HuH-7 (cell line): ENCODE measurements around the gene ZNF407.

Experiments
- DNase-seq: peaks from one replicate; pipeline ENCODE4 v3.0.0; 2011; ENCODE audit warnings: low spot score

ZNF407 gene

GRCh38 chr18:74789078-74789477 is 191.4 kb downstream of the ZNF407 start:
- no peak for DNase-seq

DNA sequence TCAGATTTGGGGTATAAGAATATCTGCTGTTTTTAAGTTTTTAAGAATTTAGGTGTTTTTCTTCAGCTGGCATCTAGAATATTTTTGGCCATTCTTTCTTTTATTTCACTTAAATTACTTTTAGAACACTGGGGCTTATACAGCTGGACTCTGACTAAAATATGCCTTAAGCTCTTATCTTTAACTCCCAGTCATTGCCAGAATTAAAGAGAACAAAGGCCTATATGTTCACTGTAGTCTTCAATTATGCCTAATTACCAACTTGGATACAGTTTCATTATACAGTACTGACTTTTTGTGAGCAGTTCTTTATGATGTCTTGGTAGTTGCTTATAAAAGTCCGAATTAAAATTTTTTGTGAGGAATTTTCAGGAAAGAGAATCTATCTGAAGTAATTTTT is 192.8 kb downstream of the ZNF407 start:
- DNase-seq: no peak

GRCh38 chr18:74791501-74792194 is 194.0 kb downstream of the ZNF407 start:
- no peak for DNase-seq

DNA sequence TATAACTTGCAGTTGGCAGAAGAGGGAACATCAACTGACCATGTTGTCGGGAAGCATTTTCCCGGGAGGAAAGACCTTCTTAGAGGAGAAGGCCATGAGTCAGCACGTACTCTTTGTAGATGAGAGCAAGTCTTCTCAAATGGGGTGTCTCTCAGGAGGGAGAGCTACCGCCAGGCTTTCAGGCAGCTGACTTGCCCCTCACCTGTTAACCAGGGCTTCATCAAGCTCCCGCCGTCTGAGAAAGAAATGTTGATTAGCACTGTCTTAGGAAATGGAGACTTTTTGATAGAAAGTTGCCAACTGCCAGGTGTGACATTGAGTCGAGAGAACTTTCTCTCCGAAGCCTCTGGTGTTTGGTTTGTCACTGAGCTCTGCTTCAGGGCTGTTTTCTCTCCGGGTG is 196.1 kb downstream of the ZNF407 start:
- no peak for DNase-seq

GRCh38 chr18:74795751-74796150 is 198.1 kb downstream of the ZNF407 start:
- DNase-seq: no peak

DNA sequence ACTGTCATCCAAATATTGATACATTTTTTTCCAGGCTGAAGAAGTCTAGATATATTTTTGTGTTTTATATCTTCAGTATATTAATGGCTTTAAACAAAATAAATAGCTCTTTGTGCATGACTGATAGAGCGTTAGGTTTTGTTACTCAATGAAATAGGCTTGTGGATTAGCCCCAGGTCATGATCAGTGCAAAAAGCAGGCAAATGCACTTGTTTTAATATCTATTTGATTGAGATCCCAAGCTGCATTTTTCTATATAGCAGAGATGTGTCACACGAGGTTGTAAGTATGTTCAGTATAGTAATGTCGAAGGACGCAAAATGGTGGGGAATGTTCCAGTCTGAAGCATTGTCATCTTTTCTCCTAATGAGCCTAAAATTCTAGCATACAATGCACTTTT is 198.5 kb downstream of the ZNF407 start:
- no peak for DNase-seq

DNA sequence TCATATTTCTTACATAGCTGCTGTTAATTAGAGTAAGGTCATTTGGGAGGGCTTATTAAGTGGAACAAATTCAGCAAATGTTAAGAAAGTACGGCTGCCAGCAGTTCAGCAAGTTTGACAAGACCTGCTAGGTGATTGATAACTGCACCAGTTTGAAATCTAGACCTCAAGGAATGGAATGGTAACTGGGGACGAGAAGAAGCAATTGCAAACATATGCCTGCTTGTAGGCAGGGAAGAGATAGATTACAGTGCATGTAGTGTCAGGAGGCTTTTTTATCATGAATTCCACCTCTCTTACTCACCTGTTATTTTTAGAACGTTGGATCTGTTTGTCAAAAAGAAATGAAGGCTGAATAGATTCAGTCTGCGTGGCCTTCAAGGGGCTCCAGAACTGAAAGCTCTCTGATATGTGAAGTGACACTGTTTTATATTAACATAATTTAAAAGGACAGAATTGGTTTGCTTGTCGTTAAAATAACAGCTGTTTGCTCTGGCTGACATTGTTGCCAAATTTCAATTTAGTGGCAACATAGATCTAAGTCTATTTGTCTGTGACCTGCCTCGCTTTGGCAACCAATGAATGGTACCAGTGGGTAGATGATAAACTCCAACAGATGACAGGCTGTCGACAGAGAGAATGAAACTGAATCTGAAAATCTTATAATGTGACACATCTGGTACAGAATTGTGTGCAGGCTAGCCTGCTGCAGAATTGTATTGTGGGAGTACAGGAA is 199.3 kb downstream of the ZNF407 start:
- no peak for DNase-seq

- DNase-seq: no peak
Observed at GRCh38 chr18:74797577-74798151, 200.0 kb downstream of the ZNF407 start.

- no peak for DNase-seq
Observed at GRCh38 chr18:74799542-74799941, 201.9 kb downstream of the ZNF407 start.

DNA sequence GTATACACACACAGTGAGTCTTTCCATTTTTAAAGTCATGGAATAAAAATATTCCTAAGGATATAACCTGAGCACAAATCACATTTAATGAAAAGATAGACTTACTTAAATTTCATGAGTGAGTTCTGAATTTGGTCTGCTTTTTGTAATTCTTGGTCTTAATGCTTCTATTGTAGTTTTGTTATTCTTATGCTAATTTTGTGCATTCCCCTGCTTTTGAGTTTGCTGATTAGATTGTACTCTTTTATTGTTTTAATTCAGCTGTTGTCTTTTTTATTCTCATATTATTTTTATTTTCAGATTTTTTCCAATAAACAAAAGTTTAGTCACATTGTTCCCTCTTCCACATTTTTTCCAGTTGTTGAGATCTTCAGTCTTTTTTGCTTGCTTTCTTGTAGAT is 202.4 kb downstream of the ZNF407 start:
- DNase-seq: no peak

DNA sequence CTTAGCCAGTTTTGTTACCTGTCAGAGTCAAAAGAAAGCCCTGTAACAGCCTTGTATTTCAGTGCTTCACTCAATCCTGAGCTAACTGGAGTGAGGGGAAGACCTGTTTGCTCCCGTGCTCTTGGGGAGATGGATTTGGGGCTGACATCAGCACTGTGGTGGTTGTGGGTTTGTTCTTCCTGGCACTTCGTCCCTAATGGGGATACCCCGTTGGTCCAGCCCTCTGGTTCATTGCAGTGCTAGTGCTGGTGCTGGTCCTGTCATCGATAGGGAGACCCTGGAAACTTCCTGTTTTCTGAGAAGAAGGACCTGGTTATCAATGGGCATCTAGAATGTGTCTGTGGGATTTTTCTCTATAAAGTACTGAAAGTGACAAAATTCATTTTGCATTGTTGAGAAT is 205.4 kb downstream of the ZNF407 start:
- DNase-seq: no peak

DNA sequence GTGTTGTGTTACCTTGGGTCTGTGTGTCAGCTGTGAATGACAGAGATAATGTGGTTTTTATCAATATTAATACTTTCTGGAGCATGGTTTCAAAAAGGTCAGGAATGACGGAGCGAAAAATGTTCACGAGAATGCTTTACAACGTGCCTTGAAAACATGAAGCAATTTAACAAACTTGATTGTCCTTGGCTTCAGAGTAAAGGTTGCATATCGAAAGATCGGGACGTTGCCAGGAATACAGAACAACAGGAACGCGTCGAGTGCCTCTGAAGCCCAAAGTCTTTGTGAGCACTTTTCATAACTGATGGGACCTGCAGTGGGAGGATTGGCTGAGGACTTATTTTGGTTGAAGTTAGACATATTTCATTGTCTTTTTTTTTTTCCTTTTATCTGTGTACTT is 206.1 kb downstream of the ZNF407 start:
- no peak for DNase-seq

- DNase-seq: no peak
Observed at GRCh38 chr18:74804677-74805076, 207.0 kb downstream of the ZNF407 start.

DNA sequence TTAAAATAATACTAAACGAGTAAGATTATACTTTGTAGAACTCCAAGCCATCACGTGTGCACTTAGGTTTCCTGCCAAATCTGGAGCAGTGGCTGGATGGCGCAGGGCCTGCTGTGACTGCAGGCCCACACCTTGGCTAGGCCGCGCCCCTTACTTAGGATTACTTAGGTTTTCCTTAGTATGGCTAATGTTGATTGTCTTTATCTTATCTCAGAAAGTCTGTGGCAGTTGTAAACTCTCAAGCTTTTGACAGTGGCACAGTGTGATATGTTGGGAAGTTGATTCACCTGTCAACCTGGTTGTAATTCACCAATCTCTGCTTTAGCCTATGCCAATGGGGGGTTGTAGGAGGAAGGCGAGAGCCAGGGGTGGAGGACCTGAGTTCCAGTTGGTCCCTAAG is 208.4 kb downstream of the ZNF407 start:
- DNase-seq: no peak

DNA sequence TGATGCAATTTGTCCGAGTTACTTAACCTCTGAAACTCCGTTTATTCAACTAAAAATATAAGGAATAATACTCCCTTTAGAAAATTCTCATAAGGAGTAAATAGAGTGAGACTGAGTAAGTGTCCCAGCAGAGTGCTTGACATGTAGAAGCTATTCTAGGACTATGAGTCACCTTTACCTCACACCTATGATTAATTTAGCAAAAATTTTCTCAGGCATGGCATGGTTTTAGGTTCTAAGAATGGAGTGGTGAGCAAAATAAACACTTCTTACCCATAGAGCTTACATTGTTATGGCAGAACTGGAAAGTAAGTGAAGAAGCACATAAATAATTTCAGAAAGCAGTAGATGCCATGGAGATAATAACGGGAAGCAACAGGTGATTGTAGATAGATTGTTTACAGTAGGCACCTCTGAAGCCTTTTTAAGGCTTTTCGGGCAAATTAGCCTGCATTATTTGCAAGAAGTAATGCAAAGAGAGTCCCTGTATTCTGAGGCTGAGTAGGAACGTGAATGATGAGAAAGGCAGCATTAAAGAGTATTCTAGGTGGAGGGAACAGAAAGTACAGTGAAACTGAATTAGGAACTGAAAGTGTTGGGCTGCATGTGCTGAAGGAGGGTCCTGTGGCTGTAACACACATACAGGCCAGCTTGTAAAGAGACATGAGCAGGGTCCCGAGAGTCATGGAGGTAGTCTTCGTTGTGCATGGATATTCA is 209.2 kb downstream of the ZNF407 start:
- no peak for DNase-seq

- no peak for DNase-seq
Observed at GRCh38 chr18:74817576-74817975, 219.9 kb downstream of the ZNF407 start.

DNA sequence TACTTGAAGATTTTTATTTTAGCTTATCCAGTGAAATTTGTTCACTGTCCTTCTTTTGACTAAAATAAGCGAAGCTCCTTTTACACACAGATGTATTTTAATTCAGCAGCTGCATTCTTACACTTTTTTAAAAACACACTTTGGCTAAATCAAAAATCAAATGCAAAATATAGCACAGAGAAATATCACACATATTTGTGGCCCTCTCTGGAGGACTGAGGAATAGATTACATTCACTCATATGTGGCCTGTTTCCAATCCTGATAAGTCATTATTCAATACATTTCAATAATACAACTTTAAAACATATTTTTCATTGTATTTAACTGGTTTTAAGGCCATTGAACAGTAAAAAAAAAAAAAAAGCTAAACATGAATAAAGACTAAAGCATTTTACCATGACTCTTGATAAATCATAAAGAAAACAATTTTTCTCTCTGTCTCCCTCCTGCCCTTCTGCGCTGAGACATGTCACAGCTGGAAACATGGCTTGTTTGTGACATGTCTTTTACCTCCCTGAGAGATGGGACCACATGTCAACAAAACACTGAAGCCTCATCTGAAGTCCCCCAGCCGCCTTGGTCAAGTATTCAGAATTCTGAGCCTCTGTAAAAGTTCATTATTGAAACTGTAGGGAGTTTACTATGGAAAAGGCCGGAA is 221.0 kb downstream of the ZNF407 start:
- DNase-seq: no peak

GRCh38 chr18:74819433-74820059 is 221.9 kb downstream of the ZNF407 start:
- peak; percentile 49 for DNase-seq

DNA sequence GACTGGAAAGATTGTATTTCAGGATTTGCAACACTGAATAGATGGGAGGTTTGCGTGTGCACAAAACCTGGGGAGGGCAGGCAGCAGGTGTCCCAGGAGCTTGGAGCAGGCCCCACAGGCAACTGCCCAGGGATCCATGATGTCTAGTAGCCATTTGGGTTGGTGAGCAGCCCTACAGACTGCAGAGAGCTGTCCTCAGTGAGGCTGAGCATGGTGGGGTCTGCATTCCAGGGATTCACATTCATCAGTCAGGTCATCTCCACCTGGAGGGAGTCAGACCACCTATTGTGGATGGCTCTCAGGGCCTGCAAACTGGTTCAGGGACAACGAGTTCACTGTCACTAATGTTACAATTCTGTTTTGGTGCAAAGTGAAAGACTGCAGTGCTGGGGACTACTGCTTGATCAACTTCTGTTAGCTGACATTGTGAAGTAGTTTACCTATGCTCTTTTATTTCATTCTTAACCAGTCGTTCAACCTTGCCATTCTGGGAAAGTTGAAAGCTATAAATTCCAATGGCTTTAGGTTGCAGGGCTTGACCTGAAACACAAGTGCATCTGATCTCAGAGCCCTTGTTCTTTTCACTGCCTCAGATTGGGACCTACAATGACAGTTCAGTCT is 222.6 kb downstream of the ZNF407 start:
- DNase-seq: no peak

DNA sequence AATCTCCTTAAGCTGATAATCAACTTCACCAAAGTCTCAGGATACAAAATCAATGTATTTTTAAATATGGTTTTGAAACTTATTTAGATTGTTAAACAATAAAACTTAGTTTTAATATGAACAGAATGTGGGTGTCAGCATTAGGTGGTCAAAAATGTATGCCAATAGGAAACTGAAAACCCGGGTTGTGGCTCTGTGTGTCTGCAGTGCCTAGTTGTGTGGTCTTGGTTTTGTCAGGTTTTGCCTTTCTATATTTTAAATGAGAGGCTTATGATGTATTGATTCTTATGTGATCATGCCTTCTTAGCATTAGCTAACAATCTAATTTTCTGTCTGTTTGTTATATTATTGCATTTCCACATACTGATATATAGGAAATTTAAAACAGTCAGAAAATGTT is 227.8 kb downstream of the ZNF407 start:
- DNase-seq: no peak

DNA sequence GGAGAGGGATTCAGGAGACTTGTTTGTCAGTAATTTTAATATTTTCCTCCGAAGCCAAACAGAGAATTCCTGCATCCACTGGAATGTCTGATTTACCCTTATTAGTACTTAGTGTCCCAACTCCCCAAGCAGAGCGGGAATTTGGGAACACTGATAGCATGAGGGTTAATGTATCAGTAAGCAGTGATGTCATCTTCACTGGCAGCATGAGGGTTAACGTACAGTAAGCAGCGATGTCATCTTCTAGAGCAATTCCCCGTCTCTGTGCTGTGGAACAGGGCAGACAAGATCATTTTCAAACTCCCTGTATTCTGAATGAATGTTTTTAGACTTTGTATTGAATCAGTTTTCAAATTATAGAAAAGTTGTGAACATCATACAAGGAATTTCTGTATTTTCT is 228.9 kb downstream of the ZNF407 start:
- DNase-seq: no peak
